Erythroblast (primary cell): ENCODE data around the gene GGACT.
"Not testable (repeated sequence)": the region's sequence is repeated elsewhere in the genome, so short reads cannot be mapped to it uniquely, and the experiment has no call there.

Experiments
- DNase-seq, 2 experiments: peaks; one replicate each; lab custom pipeline; 2025; lab: John Stamatoyannopoulos, UW
- GATA1 ChIP-seq: IDR thresholded peaks from 2 replicates; pipeline ENCODE4 v1.6.1; 2011; ENCODE audit warnings: low read depth, mild to moderate bottlenecking, control low read depth, low read length, moderate library complexity
- POLR2A ChIP-seq: IDR thresholded peaks from 2 replicates; pipeline ENCODE4 v1.6.1; 2011; ENCODE audit warnings: mild to moderate bottlenecking, low read length

Gene GGACT

GRCh38 chr13:100589178-100589725 is 663 bp upstream of the GGACT start:
- no peak for TF ChIP-seq GATA1
- no peak for TF ChIP-seq POLR2A
- DNase-seq = no peak

GRCh38 chr13:100584896-100585295 is 3.7 kb downstream of the GGACT start:
- no peak for DNase-seq
- TF ChIP-seq GATA1 = no peak
- TF ChIP-seq POLR2A = no peak

- TF ChIP-seq POLR2A (no peak), GATA1 (no peak)
- DNase-seq = no peak
Measured at GRCh38 chr13:100581504-100581903, 7.1 kb downstream of the GGACT start.

GRCh38 chr13:100581030-100581429 is 7.6 kb downstream of the GGACT start:
- TF ChIP-seq GATA1 (no peak), POLR2A (no peak)
- DNase-seq = no peak

- DNase-seq = no peak
- no peak for TF ChIP-seq POLR2A
- no peak for TF ChIP-seq GATA1
Measured at GRCh38 chr13:100580045-100580444, 8.5 kb downstream of the GGACT start.

- not testable (repeated sequence) for DNase-seq
Measured at GRCh38 chr13:100577239-100577638, 11.3 kb downstream of the GGACT start.

- TF ChIP-seq GATA1 (no peak), POLR2A (no peak)
- DNase-seq = peak; percentile 78 to 86
Measured at GRCh38 chr13:100573121-100573520, 15.5 kb downstream of the GGACT start.

- TF ChIP-seq POLR2A (no peak), GATA1 (no peak)
- no peak for DNase-seq
Measured at GRCh38 chr13:100566543-100566942, 22.0 kb downstream of the GGACT start.

GRCh38 chr13:100565286-100565685 is 23.3 kb downstream of the GGACT start:
- DNase-seq = no peak
- TF ChIP-seq POLR2A = no peak
- TF ChIP-seq GATA1 = no peak

GRCh38 chr13:100564444-100565223 is 24.0 kb downstream of the GGACT start:
- DNase-seq = no peak
- TF ChIP-seq GATA1 = no peak
- no peak for TF ChIP-seq POLR2A

- TF ChIP-seq POLR2A = no peak
- TF ChIP-seq GATA1 = no peak
Measured at GRCh38 chr13:100563779-100564178, 24.8 kb downstream of the GGACT start.

GRCh38 chr13:100561599-100562204 is 26.9 kb downstream of the GGACT start:
- no peak for DNase-seq
- TF ChIP-seq GATA1 (no peak), POLR2A (no peak)

More at GRCh38 chr13:100563779-100564178, 24.8 kb downstream of the GGACT start:
- DNase-seq = no peak

- TF ChIP-seq POLR2A (no peak), GATA1 (no peak)
- DNase-seq = no peak
Measured at GRCh38 chr13:100561158-100561499, 27.5 kb downstream of the GGACT start.

GRCh38 chr13:100560498-100561157 is 28.0 kb downstream of the GGACT start:
- no peak for DNase-seq
- TF ChIP-seq GATA1 (no peak), POLR2A (no peak)
